Upper lobe of left lung (tissue), 6 donors: Measurements from ENCODE around the gene DBNDD1. TPM values are rescaled to one million over a fixed set of nuclear protein-coding genes. Genes with fewer than 3 reads are reported as not detected.

Experiments used
- ATAC-seq, 2 donors: fragments of 200-7000 bp; cut with Tn5 transposase; one replicate each; pipeline ENCODE4 v1.9.1; 2022; ENCODE audit warnings: mild to moderate bottlenecking in 2 of 2, moderate library complexity in 2 of 2; ENCODE audit not compliant: low FRiP score in 2 of 2
- DNase-seq, 2 donors: peaks; one replicate each; pipeline ENCODE4 v3.0.0-alpha.2; 2019 to 2020
- H3K27ac ChIP-seq, 4 donors: fragments of 200-600 bp; sonication (generic); one replicate each; pipeline ENCODE4 v1.5.1; 2016 to 2019
- H3K27me3 ChIP-seq, 4 donors: fragments of 200-600 bp; sonication (generic); one replicate each; pipeline ENCODE4 v1.5.1; 2017 to 2019
- H3K36me3 ChIP-seq, 4 donors: fragments of 200-600 bp; sonication (generic); one replicate each; pipeline ENCODE4 v1.5.1; 2016 to 2019
- H3K4me1 ChIP-seq, 4 donors: fragments of 200-600 bp; sonication (generic); one replicate each; pipeline ENCODE4 v1.5.1; 2018 to 2019
- H3K4me3 ChIP-seq, 4 donors: fragments of 200-600 bp; sonication (generic); one replicate each; pipeline ENCODE4 v1.5.1; 2017 to 2019; ENCODE audit warnings: mild to moderate bottlenecking in 2 of 4, moderate library complexity in 1 of 4
- H3K9me3 ChIP-seq, 4 donors: fragments of 200-600 bp; sonication (generic); one replicate each; pipeline ENCODE4 v1.5.1; 2018 to 2019
- EP300 ChIP-seq, 4 donors: sonication (generic); formaldehyde crosslinking; IDR thresholded peaks; one replicate each; pipeline ENCODE4 v1.5.1; 2017; ENCODE audit warnings: antibody characterized with exemption in 4 of 4, control low read depth in 2 of 4
- POLR2A ChIP-seq, 4 donors: fragments of 450-650 bp; IDR thresholded peaks; one replicate each; pipeline ENCODE4 v1.5.1; 2016 to 2017; ENCODE audit warnings: antibody characterized with exemption in 4 of 4, mild to moderate bottlenecking in 2 of 4
- POLR2AphosphoS5 ChIP-seq, 2 donors: sonication (generic); formaldehyde crosslinking; IDR thresholded peaks; one replicate each; pipeline ENCODE4 v1.5.1; 2017; ENCODE audit warnings: antibody characterized with exemption in 2 of 2
- WGBS, 2 donors: methylation state at CpG; one replicate each; pipeline ENCODE4 v1.1.5; 2017 to 2018; 5-methylcytosine and 5-hydroxymethylcytosine counted together
- total RNA-seq, 6 donors: library from RNA; depleted of rRNA in 4 of 6; stranded (reverse); fragments of >200 nt in 4 of 6; gene quantifications; one replicate each; pipeline versions ENCODE4 v1.1.0 to v1.2.1, GENCODE V29; 2016 to 2021
- TF ChIP-seq, protein P1 (sequence below), 6 experiments: fragments of 450-650 bp in 4 of 6; fragments of 200-600 bp in 2 of 6; sonication (generic) in 2 of 6; IDR thresholded peaks; one replicate each; pipeline ENCODE4 v1.5.1; 2016 to 2019; ENCODE audit warnings: antibody characterized with exemption in 6 of 6
- donor health status: DM: no; HTN: no; CAD: no; lungs with moderate emphysema.
- donor health status: DM: no; HTN: yes; CAD: no; lungs with severe emphysema.

Gene DBNDD1
- total RNA-seq, 6 donors from 2014 or later, result 4.6 to 23.2 (median 11.1) TPM

- H3K4me3 ChIP-seq, result no peak overlapping the region
- TF ChIP-seq EP300 (IDR thresholded peaks at IDR 0.05) (no peak), POLR2AphosphoS5 (IDR thresholded peaks at IDR 0.05) (no peak), POLR2A (IDR thresholded peaks at IDR 0.05) (no peak)
- TF ChIP-seq, protein P1, sequence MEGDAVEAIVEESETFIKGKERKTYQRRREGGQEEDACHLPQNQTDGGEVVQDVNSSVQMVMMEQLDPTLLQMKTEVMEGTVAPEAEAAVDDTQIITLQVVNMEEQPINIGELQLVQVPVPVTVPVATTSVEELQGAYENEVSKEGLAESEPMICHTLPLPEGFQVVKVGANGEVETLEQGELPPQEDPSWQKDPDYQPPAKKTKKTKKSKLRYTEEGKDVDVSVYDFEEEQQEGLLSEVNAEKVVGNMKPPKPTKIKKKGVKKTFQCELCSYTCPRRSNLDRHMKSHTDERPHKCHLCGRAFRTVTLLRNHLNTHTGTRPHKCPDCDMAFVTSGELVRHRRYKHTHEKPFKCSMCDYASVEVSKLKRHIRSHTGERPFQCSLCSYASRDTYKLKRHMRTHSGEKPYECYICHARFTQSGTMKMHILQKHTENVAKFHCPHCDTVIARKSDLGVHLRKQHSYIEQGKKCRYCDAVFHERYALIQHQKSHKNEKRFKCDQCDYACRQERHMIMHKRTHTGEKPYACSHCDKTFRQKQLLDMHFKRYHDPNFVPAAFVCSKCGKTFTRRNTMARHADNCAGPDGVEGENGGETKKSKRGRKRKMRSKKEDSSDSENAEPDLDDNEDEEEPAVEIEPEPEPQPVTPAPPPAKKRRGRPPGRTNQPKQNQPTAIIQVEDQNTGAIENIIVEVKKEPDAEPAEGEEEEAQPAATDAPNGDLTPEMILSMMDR (IDR thresholded peaks at IDR 0.05), result no peak
- DNase-seq (no peak), ATAC-seq (no peak)
- peaks cover 8 to 65% (median 43%) of the 10 kb centered on the region in 4 donors for H3K36me3 ChIP-seq
- no peaks in the 10 kb centered on the region for H3K27me3 ChIP-seq
- peaks cover 0 to 2% (median 0%) of the 10 kb centered on the region in 4 donors for H3K4me1 ChIP-seq
- H3K27ac ChIP-seq, result peak overlapping the region; percentile 78 to 85 (median 82)
- peaks cover 0 to 4% (median 0%) of the 10 kb centered on the region in 4 donors for H3K9me3 ChIP-seq
- WGBS, 2 donors, result 91 to 92% methylated on average over 7 of the region's 7 CpGs
Measured at GRCh38 chr16:89993971-89994370, 25.3 kb downstream of the DBNDD1 start.

GRCh38 chr16:89993377-89993776 lies 25.9 kb downstream of the DBNDD1 start:
- Histone ChIP-seq H3K4me3 (no peak overlapping the region), H3K36me3 (peaks cover 8 to 65% (median 45%) of the 10 kb centered on the region in 4 donors), H3K27me3 (no peaks in the 10 kb centered on the region), H3K4me1 (peaks cover 0 to 2% (median 0%) of the 10 kb centered on the region in 4 donors), H3K27ac (no peak overlapping the region), H3K9me3 (peaks cover 0 to 4% (median 0%) of the 10 kb centered on the region in 4 donors)
- 97% methylated on average over 4 of the region's 4 CpGs for WGBS, 2 donors
- TF ChIP-seq, protein P1 (IDR thresholded peaks at IDR 0.05), result no peak
- no peak for TF ChIP-seq POLR2A (IDR thresholded peaks at IDR 0.05)
- no peak for TF ChIP-seq POLR2AphosphoS5 (IDR thresholded peaks at IDR 0.05)
- no peak for TF ChIP-seq EP300 (IDR thresholded peaks at IDR 0.05)
- DNase-seq, result no peak
- no peak for ATAC-seq

GRCh38 chr16:89990799-89991198 lies 28.5 kb downstream of the DBNDD1 start:
- peaks cover 13 to 73% (median 53%) of the 10 kb centered on the region in 4 donors for H3K36me3 ChIP-seq
- no peaks in the 10 kb centered on the region for H3K27me3 ChIP-seq
- peaks cover 0 to 4% (median 0%) of the 10 kb centered on the region in 4 donors for H3K9me3 ChIP-seq
- DNase-seq (no peak), ATAC-seq (no peak)
- no peak overlapping the region for H3K4me3 ChIP-seq
- no peak for TF ChIP-seq POLR2A (IDR thresholded peaks at IDR 0.05)
- no peak for TF ChIP-seq EP300 (IDR thresholded peaks at IDR 0.05)
- no peak for TF ChIP-seq POLR2AphosphoS5 (IDR thresholded peaks at IDR 0.05)
- TF ChIP-seq, protein P1 (IDR thresholded peaks at IDR 0.05), result no peak
- 93 to 96% methylated on average over 5 to 7 of the region's 7 CpGs for WGBS, 2 donors
- peaks cover 0 to 2% (median 0%) of the 10 kb centered on the region in 4 donors for H3K4me1 ChIP-seq
- H3K27ac ChIP-seq, result no peak overlapping the region

- Histone ChIP-seq H3K27me3 (no peaks in the 10 kb centered on the region), H3K36me3 (peaks cover 19 to 84% (median 63%) of the 10 kb centered on the region in 4 donors), H3K4me3 (no peak overlapping the region), H3K4me1 (no peaks in the 10 kb centered on the region), H3K9me3 (no peaks in the 10 kb centered on the region), H3K27ac (no peak overlapping the region)
- ATAC-seq (no peak), DNase-seq (peak in 1 of 2 donors; percentile 46)
- 90 to 93% methylated on average over 7 to 11 of the region's 11 CpGs for WGBS, 2 donors
- TF ChIP-seq POLR2A (IDR thresholded peaks at IDR 0.05) (no peak), POLR2AphosphoS5 (IDR thresholded peaks at IDR 0.05) (no peak), EP300 (IDR thresholded peaks at IDR 0.05) (no peak)
- TF ChIP-seq, protein P1 (IDR thresholded peaks at IDR 0.05), result no peak
Measured at GRCh38 chr16:89988951-89989350, 30.3 kb downstream of the DBNDD1 start.

DNA sequence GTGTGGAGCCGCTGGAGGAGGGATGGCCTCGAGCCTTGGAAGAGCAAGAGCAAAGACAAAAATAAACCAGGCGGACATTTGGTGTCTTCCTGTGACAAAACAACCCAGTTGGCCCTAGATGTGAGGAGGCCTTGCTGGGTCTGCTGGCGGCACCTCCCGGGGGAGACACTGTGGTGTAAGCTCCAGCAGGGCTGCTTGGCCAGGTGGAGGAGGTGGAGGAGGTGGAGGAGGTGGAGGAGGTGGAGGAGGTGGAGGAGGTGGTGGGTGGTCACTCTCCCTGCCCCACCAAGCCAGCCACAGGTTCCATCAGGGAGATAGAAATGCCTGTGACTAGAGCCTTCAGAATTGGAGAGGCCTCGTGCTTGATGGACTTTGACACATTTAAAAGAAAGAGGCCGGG lies 32.1 kb downstream of the DBNDD1 start:
- Histone ChIP-seq H3K36me3 (peaks cover 17 to 84% (median 67%) of the 10 kb centered on the region in 4 donors), H3K27me3 (no peaks in the 10 kb centered on the region), H3K27ac (no peak overlapping the region), H3K9me3 (no peaks in the 10 kb centered on the region), H3K4me3 (no peak overlapping the region), H3K4me1 (no peaks in the 10 kb centered on the region)
- no peak for ATAC-seq
- DNase-seq, result peak in 1 of 2 donors; percentile 24
- TF ChIP-seq, protein P1 (IDR thresholded peaks at IDR 0.05), result no peak
- TF ChIP-seq EP300 (IDR thresholded peaks at IDR 0.05), result no peak
- no peak for TF ChIP-seq POLR2AphosphoS5 (IDR thresholded peaks at IDR 0.05)
- no peak for TF ChIP-seq POLR2A (IDR thresholded peaks at IDR 0.05)
- 93 to 97% methylated on average over 6 to 7 of the region's 7 CpGs for WGBS, 2 donors
